Stomach (tissue), 9 donors: ENCODE results near the gene XYLB. TPM values are rescaled to one million over a fixed set of nuclear protein-coding genes. Genes with fewer than 3 reads are reported as not detected.

Experiments
- DNase-seq, 2 donors: peaks; one replicate each; pipeline versions ENCODE4 v3.0.0 to v3.0.0-alpha.2; 2013 to 2019
- H3K27ac ChIP-seq, 5 donors: fragments of 200-600 bp in 4 of 5; sonication (generic) in 4 of 5; one replicate each; pipeline ENCODE4 v1.5.1; 2013 to 2019; ENCODE audit warnings: mild to moderate bottlenecking in 1 of 5, moderate library complexity in 1 of 5
- H3K27me3 ChIP-seq, 3 donors: fragments of 200-600 bp; sonication (generic); one replicate each; pipeline ENCODE4 v1.5.1; 2017 to 2019; ENCODE audit warnings: mixed run types in 1 of 3
- H3K36me3 ChIP-seq, 4 donors: fragments of 200-600 bp; sonication (generic); 1 replicate in 3 of 4; 2 replicates in 1 of 4; pipeline ENCODE4 v1.5.1; 2016 to 2019
- H3K4me1 ChIP-seq, 4 donors: fragments of 200-600 bp; sonication (generic); one replicate each; pipeline ENCODE4 v1.5.1; 2016 to 2019
- H3K4me3 ChIP-seq, 4 donors: fragments of 200-600 bp; sonication (generic) in 3 of 4; one replicate each; pipeline ENCODE4 v1.5.1; 2016 to 2019; ENCODE audit warnings: mild to moderate bottlenecking in 1 of 4
- H3K9me3 ChIP-seq, 4 donors: fragments of 200-600 bp; sonication (generic); one replicate each; pipeline ENCODE4 v1.5.1; 2016 to 2019
- CTCF ChIP-seq, 7 experiments: fragments of 450-650 bp in 4 of 7; fragments of 200-600 bp in 3 of 7; sonication (generic) in 3 of 7; IDR thresholded peaks; one replicate each; pipeline ENCODE4 v1.5.1; 2016 to 2019; ENCODE audit warnings: antibody characterized with exemption in 7 of 7, control low read depth in 2 of 7, mild to moderate bottlenecking in 1 of 7
- EP300 ChIP-seq: sonication (generic); formaldehyde crosslinking; IDR thresholded peaks from one replicate; pipeline ENCODE4 v1.6.1; 2017; ENCODE audit warnings: antibody characterized with exemption
- POLR2A ChIP-seq, 4 donors: fragments of 450-650 bp; IDR thresholded peaks; one replicate each; pipeline ENCODE4 v1.6.1; 2016; ENCODE audit warnings: antibody characterized with exemption in 4 of 4, control low read depth in 2 of 4, mild to moderate bottlenecking in 1 of 4, moderate library complexity in 1 of 4
- POLR2AphosphoS5 ChIP-seq, 3 donors: sonication (generic); formaldehyde crosslinking; IDR thresholded peaks; one replicate each; pipeline ENCODE4 v1.6.1; 2016; ENCODE audit warnings: antibody characterized with exemption in 3 of 3
- WGBS, 5 donors: extraction: QIAGEN DNeasy Blood & Tissue Kit in 3 of 5; methylation state at CpG; one replicate each; pipeline versions ENCODE4 v1.1.5 to v1.1.7; 2013 to 2018; 5-methylcytosine and 5-hydroxymethylcytosine counted together
- intact Hi-C: fragments of 100-400 bp; cut with DNase I; formaldehyde crosslinking; loops from one replicate; pipeline ENCODE4 v1.15.1; 2023; ENCODE audit warnings: low total_unique reads
- polyA plus RNA-seq, 3 donors: library from polyadenylated mRNA; stranded (reverse); fragments of 200-250 nt; gene quantifications; one replicate each; pipeline ENCODE4 v1.2.3, GENCODE V29; 2013
- total RNA-seq, 5 donors: library from RNA; depleted of rRNA; stranded (reverse); fragments of >200 nt; gene quantifications; one replicate each; pipeline versions ENCODE4 v1.1.0 to v1.2.3, GENCODE V29; 2014 to 2016
- donor health status: healthy with polysubstance abuse.
- donor health status: Bipolar disorder and iron deficiency.
- donor health status: healthy.

Gene XYLB
- total and polyA plus RNA-seq, 8 donors = 1.1 to 41.6 (median 3.6) TPM

DNA sequence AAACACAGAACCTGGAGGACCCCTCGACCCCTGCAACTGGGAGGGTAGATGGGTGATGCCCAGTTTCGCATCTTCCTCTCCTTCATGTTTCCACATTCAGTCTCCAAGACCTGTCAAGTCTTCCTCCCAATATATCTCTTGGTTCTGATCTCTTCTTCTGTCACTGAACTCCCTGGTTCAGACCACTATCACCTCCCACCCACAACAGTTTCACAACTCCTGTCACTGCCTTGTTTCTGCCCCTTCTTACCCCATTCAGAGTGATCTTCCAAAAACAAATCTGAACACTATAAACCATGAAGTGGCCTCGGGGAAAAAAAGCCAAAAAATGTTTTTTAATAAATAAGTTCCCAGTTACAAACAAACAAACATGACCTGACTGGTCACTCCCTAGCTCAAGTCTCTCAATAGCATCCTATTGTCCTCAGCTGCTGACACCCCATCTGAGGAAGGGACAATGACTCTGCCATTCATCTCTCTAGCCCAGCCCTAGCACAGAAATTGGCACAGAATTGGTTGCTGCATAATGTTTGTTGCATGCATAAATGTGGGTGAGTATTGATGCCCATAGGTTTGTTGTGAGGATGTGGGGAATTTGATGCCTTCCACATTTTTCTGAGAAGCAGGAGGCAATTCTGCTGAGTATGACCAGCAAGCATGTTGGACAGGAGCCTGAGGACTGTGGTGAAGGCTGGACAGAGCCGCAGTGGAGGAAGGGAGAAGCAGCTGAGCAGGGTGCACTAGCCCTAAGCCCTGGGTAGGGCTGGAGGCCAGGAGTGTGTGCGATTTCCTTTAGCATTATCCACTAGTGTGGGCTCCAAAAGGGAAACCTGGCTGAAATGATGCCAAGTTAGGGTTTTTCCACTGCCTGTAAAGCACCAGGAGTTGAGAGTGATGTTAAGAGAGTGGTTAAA, 12.2 kb upstream of the XYLB start:
- DNase-seq = no peak
- H3K4me3 ChIP-seq = no peak overlapping the region
- H3K27ac ChIP-seq = no peak overlapping the region
- 62 to 80% (median 69%) methylated on average over 5 of the region's 5 CpGs for WGBS, 5 donors
- TF ChIP-seq EP300 (no peak), POLR2A (IDR thresholded peaks at IDR 0.05) (no peak), CTCF (IDR thresholded peaks at IDR 0.05) (no peak), POLR2AphosphoS5 (IDR thresholded peaks at IDR 0.05) (no peak)
- intact Hi-C loops = no loop called here
- no peaks in the 10 kb centered on the region for H3K4me1 ChIP-seq
- H3K9me3 ChIP-seq = no peaks in the 10 kb centered on the region
- peaks cover 0 to 8% (median 0%) of the 10 kb centered on the region in 3 donors for H3K27me3 ChIP-seq
- no peaks in the 10 kb centered on the region for H3K36me3 ChIP-seq

DNA sequence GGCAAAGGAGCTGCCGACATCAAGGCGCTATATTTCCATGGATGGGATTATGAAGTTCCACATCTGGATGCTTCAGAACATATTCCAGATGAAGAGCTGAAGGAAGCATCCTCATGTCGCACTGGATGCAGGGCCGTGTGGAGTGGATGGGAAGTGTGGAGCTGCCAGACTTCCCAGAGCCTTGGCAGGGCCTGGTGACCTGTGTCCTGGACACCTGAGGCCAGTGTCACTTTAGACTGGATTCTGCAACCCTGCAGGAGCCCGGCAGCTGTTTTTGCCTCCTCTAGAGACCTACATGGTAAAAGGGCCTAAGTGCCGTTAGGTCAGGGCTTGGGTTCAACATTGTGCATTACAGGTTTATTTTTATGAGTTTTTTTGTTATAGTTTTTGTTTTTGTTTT, 11.3 kb upstream of the XYLB start:
- no peaks in the 10 kb centered on the region for H3K9me3 ChIP-seq
- intact Hi-C loops = no loop called here
- H3K27ac ChIP-seq = no peak overlapping the region
- H3K36me3 ChIP-seq = no peaks in the 10 kb centered on the region
- peaks cover 0 to 8% (median 0%) of the 10 kb centered on the region in 3 donors for H3K27me3 ChIP-seq
- no peak for TF ChIP-seq POLR2A (IDR thresholded peaks at IDR 0.05)
- TF ChIP-seq CTCF (IDR thresholded peaks at IDR 0.05) = no peak
- TF ChIP-seq EP300 = no peak
- no peak for TF ChIP-seq POLR2AphosphoS5 (IDR thresholded peaks at IDR 0.05)
- 82 to 94% (median 87%) methylated on average over 6 of the region's 6 CpGs for WGBS, 5 donors
- H3K4me3 ChIP-seq = no peak overlapping the region
- no peak for DNase-seq
- no peaks in the 10 kb centered on the region for H3K4me1 ChIP-seq

DNA sequence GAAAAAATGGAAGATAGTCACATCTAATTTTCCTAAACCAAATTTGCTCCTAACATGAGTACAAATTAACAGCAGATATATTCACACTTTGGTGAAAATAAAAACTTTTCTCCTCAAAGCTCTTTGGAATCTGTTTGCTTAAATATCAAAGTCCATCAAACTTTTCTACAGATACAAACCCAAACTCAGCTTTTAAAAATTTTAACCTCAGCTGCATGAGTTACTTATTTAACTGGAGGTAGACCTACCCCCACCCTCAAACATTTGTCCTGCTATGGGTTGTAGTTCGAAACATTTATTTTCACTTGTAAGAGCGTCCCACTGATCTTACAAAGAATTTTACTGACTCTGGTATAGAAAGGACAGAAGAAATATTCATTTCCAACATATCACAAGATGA, 8.9 kb upstream of the XYLB start:
- no peaks in the 10 kb centered on the region for H3K9me3 ChIP-seq
- H3K27me3 ChIP-seq = peaks cover 0 to 8% (median 0%) of the 10 kb centered on the region in 3 donors
- no peaks in the 10 kb centered on the region for H3K4me1 ChIP-seq
- H3K27ac ChIP-seq = no peak overlapping the region
- WGBS, 5 donors = 90 to 94% (median 93%) methylated on average over 2 of the region's 2 CpGs
- H3K4me3 ChIP-seq = no peak overlapping the region
- no peaks in the 10 kb centered on the region for H3K36me3 ChIP-seq
- no peak for TF ChIP-seq POLR2AphosphoS5 (IDR thresholded peaks at IDR 0.05)
- no peak for TF ChIP-seq CTCF (IDR thresholded peaks at IDR 0.05)
- intact Hi-C loops = no loop called here
- DNase-seq = no peak

DNA sequence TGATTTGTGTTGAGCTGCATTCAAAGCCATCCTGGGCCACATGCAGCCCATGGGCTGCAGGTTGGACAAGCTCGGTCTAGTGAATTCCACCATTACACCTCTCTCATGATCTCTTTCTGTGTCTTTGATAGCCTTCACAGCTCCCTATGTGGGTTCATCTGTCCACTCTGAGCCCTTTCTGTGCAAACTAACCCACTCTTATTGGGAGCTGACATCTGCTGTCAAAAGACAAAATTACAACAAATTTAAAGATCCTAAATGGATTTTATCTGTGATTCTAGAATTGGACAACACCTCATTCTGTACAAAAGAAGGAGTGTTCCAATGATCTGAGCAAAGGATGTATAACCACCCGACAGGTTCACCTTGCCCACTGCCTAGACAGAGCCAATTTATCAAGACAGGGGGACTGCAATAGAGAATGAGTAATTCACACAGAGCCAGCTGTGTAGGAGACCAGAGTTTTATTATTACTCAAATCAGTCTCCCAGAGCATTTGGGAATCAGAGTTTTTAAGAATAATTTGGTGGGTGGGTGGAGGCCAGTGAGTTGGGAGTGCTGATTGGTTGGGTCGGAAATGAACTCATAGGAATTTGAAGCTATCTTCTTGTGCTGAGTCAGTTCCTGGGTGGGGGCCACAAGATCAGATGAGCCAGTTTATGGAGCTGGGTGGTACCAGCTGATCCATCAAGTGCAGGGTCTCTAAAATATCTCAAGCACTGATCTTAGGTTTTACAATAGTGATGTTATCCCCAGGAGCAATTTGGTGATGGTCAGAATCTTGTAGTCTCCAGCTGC, 2.6 kb upstream of the XYLB start:
- no peaks in the 10 kb centered on the region for H3K9me3 ChIP-seq

More for the DNA sequence above, 2.6 kb upstream of the XYLB start:
- intact Hi-C loops = no loop called here
- no peaks in the 10 kb centered on the region for H3K36me3 ChIP-seq
- 84 to 96% (median 95%) methylated on average over 3 of the region's 3 CpGs for WGBS, 5 donors
- no peak overlapping the region for H3K4me3 ChIP-seq
- no peak for DNase-seq
- no peaks in the 10 kb centered on the region for H3K27me3 ChIP-seq
- H3K27ac ChIP-seq = no peak overlapping the region
- TF ChIP-seq EP300 = no peak
- TF ChIP-seq CTCF (IDR thresholded peaks at IDR 0.05) = no peak
- no peak for TF ChIP-seq POLR2AphosphoS5 (IDR thresholded peaks at IDR 0.05)
- no peak for TF ChIP-seq POLR2A (IDR thresholded peaks at IDR 0.05)
- H3K4me1 ChIP-seq = peaks cover 10 to 30% (median 21%) of the 10 kb centered on the region in 4 donors
